NCI-H187 treated with DMSO at 0.1 percent for 48 hours (cell line): ENCODE data around the gene ZFX.

ENCODE experiments used
- DNase-seq: peaks from one replicate; lab custom pipeline; 2025; lab: John Stamatoyannopoulos, UW

ZFX gene

DNA sequence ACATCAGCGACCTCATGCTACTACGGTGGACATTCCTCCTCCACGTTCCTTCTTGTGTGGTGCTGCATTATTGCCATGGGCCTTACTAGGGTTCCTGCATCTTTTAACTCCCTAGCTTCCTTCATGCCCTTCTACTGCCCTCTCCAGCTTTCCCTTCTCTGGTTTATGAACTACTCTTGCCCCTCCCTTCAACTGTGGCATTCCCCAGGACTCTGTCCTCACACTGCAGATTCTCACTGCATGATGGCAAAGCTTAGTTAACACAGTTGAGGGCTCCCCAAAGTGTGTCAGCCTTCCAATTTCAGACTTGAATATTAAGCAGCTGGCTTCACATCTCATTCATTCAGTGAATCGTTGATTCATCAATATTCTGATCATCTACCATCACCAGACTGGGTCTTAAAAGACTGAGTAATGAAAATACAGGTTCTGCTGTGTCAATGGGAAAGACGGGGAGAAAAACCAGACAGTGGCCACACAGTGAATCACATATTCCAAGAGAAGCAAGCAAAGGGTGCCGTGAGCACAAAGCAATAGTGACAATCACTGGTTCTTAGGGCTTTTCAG is 53.0 kb downstream of the ZFX start:
- no peak for DNase-seq

DNA sequence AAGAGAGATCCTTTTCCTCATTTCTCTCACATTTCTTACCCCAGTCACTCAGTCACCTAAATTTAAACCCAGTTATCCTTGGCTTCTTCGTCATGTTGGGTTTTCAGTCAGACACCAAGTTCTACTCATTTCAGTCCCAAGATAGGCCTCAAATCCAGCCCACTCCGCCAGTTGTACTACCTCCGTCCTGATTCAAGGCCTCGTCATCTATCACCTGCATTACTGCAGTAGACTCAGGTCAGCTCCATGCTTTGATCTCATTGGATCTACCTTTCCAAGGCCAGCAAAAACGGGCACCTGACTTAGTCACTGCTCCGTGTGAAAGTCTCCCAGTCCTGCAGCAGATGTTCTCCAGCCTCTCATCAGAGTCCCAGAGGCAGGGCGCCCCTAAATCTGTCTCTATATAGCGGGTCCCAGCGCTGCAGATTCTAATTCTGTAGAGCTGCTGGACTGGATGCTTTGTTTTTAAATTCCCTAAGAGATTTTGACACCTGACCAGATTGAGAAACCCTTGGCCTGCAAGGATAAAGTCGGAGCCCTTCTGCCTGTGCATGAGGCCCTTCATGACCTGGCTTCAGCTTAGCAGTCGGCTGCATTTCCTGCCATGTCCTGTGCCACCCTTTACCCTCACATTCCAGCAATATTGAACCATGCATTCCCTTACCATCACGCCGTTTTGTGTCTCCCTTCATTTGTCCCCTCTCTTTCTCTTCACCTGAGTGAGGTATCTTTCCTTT is 53.7 kb downstream of the ZFX start:
- no peak for DNase-seq

DNA sequence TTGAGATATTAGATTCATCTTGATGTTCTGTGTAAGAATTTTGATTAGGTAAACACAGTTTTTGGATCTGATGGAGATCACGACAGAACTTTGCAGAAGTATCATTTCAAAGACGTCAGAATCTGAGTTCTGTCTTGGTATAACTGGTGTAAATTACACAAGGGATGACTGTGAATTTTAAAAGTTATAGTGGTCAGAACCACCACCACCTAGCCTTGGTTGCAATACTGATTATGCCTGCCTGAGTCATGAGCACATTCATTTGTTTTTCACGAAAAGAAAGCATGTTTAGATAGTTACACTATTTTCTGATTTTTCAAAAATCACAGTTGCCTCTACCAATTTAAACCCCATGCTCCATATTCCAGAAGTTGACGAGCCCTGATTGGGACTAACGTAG is 54.8 kb downstream of the ZFX start:
- no peak for DNase-seq

DNA sequence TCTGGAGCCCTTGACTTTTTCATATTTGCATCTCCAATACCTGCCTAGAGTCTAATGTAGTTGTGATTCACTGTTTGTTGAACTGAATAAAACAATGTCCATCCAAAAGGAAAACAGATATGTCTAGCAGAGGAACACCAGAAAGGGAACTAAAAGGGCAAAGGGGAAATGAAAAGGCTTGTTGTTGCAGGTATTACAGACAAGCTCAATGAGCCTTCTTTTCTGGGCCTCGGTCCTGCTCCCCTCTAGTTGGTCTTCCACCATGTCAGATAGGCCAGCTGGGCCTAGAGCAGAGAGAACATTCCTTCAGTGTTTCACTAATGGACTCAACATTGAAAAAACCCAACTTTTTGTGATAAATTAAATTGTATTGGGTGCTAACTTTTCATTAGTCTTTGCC is 55.4 kb downstream of the ZFX start:
- DNase-seq, result no peak

DNA sequence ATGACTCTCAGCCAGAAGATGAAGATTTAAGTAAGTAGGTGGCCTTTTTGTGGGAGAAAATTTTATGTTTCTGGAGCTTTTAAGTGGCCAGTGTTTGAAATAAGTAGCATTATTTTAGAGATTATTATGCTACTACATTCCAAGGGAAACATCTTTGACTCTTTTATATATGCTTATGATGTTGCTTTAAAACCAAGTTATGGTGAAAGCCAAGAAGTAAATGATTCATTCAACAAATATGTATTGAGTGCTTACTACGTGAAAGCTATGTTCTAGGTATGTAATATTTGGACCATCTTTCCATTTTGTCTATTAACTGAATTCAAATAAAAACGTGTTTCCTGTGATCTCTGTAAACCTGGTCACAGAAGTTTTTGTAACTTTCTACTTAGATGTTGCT is 58.3 kb downstream of the ZFX start:
- DNase-seq, result no peak

DNA sequence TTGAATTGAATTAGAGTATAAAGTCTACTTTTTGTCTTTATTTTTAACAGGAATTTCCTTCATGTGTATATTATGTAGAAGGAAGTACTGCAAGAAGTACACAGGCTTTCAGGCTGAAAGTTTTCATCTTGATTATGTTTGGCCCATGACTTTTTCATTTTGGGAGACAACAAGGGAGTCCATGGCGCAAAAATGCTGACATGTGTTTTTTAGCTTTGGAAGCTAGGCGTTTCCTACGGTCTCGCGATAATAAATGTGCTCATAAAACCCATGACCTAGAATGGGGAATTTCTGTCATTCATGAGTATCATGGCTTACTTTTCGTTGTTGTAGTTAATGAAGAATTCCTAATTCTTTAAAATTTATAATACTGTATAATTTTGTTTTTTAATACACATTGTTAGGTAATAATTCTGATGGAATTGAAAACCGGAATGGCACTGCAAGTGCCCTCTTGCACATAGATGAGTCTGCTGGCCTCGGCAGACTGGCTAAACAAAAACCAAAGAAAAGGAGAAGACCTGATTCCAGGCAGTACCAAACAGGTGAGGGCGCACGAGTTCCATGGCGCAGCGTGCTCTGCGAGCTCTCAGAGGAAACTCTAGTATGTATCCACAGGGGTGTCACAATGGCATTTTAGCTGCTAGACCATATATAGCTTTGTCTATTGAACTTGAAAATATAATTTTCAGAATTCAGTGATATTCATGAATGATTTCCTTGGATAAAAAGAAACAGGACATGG is 59.1 kb downstream of the ZFX start:
- no peak for DNase-seq

DNA sequence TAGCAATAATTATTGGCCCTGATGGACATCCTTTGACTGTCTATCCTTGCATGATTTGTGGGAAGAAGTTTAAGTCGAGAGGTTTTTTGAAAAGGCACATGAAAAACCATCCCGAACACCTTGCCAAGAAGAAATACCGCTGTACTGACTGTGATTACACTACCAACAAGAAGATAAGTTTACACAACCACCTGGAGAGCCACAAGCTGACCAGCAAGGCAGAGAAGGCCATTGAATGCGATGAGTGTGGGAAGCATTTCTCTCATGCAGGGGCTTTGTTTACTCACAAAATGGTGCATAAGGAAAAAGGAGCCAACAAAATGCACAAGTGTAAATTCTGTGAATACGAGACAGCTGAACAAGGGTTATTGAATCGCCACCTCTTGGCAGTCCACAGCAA is 60.7 kb downstream of the ZFX start:
- no peak for DNase-seq

DNA sequence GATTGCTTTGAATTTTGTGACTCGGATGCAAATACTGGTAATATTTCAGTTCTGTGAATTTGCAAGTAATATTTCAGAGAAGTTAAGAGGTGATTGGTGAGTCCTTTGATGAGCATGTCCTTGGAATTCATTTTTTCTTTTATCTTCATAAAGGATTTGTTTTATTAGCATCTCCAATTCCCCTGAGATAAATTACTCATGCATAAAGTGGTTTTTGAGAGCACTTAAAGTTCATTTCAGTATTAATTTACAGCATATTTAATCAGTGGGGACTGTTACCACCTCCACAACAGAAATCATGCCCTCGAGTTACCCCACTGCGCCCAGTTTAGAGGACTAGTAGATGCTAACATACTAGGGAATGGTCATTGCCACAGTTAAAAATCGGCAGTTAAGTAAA is 65.0 kb downstream of the ZFX start:
- DNase-seq, result no peak

DNA sequence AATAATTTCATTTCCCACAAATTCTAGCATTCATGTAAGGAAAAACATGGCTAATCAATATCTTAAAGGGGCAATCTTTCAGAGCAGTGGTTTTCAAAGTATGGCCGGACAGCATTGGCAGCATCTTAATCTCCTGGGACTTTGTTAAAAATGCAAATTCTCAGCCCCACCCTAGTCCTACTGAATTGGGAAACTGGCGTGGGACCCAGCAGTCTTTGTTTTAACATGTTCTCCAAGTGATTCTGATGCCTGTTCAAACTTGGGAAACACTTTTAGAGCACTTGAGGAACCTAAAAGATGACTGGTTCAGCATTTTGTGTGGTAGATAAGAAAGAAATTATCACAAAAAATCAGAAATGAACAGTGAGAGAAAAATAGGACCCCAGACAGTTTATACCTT is 65.7 kb downstream of the ZFX start:
- DNase-seq, result no peak

DNA sequence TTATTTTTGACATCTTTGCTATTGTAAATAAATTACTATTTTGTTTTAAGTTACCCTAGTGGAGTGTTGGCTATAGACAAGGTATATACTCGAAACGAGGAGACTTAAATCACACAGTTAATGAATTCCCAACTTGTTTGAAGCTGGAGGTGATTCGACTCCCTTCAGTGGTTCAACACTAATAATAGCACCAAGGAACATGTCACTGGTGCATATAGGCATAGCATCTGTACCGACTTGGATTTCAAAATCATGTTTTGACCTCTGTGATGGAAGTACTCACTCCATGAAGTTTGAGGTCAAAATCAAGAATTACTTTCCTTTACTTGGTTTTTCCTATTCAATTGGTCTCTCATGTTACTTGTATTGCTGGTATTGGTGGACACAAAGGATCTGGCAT is 66.5 kb downstream of the ZFX start:
- no peak for DNase-seq

DNA sequence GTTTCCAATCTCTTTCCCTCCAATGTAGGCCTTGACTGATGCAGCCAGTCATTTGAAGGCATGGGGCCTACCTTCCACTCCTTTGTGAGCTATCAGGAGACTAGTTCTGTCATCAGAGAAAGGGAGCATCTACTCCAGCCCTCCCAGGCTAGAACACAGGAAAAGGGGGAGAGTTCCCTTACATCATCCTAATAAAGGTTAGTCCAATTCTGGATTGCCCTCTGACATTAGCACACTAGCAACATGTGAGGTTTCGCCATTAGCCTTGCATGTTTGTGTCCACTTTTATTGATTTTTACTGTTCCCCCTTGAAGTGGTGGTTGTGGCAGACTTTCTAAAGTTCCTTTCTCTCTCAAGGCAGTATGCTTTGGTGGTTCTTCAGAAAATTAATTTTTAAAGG is 67.3 kb downstream of the ZFX start:
- no peak for DNase-seq

DNA sequence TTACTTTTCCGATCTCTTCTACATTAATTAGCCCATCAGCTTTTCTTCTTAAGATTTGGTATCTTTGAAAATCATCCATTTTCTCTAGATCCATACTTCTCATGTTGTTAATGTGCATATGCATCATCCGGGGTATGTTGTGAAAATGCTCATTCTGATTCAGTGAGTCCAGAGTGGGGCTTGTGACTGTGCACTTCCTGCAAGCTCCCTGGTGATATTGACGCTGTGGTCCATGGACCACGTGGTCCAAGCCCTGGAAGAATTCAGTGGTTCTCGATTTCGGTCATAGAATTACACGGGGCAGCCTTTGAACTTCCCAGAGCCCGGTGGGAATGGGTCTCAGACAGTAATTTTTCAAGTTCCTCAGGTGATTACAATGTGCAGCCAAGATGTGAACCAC is 69.8 kb downstream of the ZFX start:
- no peak for DNase-seq

DNA sequence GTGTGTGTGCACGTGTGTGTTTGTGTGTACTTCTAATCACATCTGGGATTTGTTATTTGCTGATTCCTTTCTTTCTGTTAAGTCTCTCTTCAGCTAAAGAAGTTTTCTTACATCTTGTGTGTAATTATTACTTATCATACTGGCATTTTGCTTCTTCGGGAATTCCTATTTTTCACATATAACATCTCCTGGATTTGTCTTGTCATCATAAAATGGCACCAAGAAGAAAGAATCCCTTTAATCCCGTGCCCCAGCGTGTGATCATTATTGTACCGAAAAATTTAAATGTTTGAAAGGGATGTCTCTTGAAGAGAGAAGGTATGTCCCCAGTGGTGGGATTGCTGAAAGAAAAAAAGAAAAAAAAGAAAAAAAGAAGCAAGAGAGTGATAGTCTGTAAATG is 72.3 kb downstream of the ZFX start:
- no peak for DNase-seq

DNA sequence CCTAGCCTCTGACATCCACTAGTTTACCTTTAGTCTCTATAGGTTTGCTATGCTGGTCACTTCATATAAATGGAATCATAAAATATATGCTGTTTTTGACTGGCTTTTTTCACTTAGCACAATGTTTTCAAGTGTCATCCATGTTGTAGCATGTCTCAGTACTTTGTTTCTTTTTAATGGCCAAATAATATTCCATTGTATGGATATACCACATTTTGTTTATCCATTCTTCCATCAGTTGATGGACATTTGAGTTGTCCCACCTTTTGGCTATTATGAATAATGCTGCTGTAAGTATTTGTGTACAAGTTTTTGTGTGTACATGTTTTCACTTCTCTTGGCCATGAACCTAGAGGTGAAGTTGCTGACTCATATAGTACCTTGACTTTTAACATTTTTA is 75.7 kb downstream of the ZFX start:
- DNase-seq, result no peak

DNA sequence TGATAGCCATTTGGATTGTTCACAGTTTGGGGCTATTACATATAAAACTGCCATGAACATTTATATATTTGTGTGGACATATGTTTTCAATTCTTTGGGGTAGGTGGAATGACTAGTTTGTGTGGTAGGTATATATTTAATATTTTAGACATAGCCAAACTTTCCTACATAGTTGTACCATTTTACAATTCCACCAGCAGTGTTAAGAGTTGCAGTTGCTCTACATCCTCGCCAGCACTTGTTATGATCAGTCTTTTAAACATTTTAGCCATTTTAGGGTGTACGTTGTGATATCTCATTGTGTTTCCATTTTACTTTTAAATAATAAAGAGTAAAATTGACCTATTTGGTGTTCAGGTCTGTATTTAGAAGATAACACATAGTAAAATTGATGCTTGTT is 76.6 kb downstream of the ZFX start:
- DNase-seq, result no peak

DNA sequence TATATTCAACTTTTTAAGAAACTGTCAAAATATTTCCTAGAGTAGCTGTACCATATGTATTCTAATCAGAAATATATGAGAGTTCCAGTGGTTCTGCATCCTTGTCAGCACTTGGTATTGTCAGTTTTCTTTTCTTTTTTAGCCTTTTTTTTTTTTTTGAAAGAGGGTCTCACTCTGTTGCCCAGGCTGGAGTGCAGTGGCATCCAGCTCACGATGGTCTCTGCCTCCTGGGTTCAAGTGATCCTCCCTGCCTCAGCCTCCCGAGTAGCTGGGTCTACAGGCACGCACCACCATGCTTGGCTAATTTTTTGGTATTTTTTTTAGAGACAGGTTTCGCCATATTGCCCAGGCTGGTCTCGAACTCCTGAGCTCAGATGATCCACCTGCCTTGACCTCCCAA is 79.1 kb downstream of the ZFX start:
- DNase-seq, result no peak

DNA sequence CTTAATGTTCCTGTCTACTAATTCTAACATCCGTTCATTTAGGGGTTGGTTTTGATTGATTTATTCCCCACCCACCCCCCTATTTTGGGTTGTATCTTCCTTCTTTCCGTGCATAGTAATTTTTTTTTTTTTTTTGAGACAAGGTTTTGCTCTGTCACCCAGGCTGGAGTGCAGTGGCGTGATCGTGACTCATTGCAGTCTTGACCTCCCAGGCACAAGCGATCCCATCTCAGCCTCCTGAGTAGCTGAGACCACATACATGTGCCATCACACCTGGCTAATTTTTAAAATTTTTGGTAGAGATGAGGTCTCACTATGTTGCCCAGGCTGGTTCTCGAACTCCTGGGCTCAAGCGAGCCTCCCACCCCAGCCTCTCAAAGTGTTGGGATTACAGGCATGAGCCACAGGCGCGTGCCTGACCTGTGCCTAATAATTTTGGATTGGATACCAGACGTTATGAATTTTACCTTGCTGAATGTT is 79.9 kb downstream of the ZFX start:
- DNase-seq, result no peak

DNA sequence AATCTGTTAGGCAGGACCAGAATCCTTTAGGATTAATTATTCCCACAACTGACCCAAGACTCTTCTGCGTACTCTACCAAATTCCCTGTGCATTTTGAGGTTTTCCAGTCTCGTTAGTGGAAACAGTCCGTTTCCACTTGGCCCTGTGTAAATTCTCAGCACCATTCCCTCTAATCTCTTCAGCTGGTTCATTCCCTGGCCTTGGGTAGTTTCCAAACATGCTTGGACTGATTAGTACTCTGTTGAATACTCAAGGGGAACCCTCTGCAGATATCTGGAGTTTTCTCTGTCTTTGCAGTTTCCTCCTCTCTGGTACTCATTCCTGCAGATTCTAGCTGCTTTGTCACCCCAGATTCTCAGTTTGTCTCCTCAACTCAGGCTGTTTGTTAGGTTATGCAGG is 80.4 kb downstream of the ZFX start:
- DNase-seq, result no peak

DNA sequence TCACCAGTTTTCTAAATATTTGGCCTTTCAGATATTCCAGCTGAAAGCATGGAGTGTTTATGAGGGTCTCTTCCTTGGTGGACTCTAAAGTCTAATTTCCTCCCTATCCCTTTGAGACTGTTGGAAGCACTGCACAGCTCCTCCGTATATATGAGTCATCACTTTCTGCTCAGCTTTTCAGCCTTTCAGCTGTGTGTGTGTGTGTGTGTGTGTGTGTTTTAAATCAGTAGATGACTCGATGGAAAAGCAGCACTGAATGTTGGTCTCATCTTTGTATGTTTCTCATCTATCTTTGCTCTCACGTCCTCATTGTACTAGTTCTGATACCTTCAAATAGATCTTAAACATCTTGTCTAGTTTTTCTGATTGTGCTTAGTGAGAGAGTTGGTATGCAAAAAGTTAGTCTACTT is 81.6 kb downstream of the ZFX start:
- DNase-seq, result no peak

DNA sequence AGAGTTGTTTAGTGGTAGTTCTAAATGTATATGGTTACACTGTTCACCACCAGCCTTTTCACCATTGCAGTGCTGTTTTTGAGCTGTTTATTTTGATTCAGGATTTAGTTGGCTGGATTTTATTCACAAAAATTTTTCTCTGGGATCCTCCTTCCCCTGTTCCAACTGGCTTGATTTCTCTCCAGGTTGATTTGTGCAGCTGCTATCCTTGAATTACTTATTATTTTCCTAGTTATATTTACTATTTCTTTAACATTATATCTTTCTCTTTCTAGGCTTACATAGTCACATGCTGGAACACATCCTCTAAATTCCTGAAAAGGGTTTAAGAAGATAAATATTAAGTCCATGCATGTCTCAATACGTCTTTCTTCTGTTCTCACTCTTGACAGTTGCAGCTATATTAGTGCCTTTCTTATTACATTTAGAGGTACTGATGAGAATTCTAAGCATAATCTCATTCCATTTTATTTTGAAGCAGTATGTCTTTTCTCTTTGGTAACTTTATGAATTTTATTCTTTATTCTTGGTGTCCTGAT is 82.2 kb downstream of the ZFX start:
- no peak for DNase-seq

DNA sequence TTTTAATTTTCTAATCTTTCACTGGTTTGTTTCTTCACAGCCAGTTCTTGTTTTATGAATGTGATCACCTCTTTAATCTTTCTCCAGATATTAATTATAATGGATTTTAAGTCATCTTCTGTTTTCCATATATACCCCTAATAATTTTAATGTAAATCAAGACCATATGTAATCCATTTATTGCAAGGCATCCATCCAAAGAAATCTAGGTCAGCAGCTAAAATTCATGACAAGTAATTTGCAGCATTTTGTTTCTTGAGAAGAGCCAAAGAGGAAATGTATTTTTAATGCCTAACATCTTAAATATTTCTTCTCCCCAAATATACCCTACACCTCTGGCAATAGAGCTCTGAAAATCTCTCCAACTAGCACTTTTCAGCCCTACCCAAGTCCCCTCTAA is 83.3 kb downstream of the ZFX start:
- DNase-seq, result no peak

DNA sequence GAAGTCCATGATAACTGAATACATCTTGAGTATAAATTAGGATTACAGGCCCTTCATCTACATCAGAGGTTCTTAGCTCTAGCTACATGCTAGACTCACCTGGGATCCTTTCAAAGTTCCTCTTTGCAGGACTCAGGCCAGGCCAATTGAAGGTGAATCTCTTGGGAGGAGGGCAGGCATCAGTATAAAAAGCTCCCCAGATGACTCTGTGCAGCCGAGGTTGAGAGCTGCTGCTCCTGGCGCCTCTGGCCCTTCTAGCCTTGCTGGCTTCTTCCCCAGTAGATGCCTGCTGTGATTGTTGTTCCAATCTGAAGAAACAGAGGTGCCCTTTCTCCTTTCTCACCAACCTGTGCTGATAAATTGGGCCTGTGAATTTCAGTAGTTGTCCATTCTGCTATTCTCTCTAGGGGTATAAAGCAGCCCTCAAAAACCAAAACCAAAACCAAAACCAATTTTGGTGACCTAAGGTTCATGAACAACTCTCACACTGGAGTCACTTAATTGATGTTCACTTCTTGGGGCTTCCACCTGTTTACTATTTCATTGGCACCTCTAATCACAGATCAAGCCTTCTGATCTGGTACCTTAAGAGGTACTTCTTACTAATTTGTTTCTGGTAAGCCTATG is 85.7 kb downstream of the ZFX start:
- DNase-seq, result no peak
